ENCODE measurements around the gene KRT33A. TPM values are rescaled to one million over a fixed set of nuclear protein-coding genes. Genes with fewer than 3 reads are reported as not detected.

KRT33A gene
- total RNA-seq, 6 experiments from 2014 or later: not detected

DNA sequence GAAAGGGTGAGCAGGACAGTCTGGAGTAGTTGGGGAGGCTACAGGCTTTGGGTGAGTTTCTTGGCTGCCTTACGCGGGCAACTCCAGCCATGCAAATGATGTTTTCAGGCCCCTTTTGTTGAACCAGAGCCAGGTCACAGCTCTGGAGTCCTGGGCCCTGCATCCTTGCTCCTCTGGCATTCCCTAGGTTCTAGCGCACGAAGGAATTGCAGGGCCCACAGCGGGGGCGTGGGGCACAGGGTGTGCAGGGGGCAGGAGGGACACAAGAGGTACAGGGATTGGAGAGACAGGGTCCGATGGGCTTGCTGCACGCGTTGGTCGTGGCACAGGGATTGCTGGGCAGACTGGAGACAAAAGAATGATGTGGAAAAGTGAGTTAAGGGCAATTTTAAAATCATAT, 43.2 kb upstream of the KRT33A start:
- H3K9me3 Mint-ChIP-seq: no peaks in the 10 kb centered on the region
- H3K4me1 Mint-ChIP-seq (ENCODE audit: low read depth): peaks cover 52% of the 10 kb centered on the region
- H3K27ac Mint-ChIP-seq: no peak overlapping the region
- H3K4me3 Mint-ChIP-seq: no peak overlapping the region
- no peaks in the 10 kb centered on the region; the same call in none of the 2 replicates for H3K27me3 Mint-ChIP-seq (ENCODE audit: insufficient read depth)
- DNase-seq: no peak
- H3K36me3 Mint-ChIP-seq (ENCODE audit: low read depth): no peaks in the 10 kb centered on the region
- TF ChIP-seq, protein P1, sequence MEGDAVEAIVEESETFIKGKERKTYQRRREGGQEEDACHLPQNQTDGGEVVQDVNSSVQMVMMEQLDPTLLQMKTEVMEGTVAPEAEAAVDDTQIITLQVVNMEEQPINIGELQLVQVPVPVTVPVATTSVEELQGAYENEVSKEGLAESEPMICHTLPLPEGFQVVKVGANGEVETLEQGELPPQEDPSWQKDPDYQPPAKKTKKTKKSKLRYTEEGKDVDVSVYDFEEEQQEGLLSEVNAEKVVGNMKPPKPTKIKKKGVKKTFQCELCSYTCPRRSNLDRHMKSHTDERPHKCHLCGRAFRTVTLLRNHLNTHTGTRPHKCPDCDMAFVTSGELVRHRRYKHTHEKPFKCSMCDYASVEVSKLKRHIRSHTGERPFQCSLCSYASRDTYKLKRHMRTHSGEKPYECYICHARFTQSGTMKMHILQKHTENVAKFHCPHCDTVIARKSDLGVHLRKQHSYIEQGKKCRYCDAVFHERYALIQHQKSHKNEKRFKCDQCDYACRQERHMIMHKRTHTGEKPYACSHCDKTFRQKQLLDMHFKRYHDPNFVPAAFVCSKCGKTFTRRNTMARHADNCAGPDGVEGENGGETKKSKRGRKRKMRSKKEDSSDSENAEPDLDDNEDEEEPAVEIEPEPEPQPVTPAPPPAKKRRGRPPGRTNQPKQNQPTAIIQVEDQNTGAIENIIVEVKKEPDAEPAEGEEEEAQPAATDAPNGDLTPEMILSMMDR (IDR thresholded peaks at IDR 0.05): no peak

DNA sequence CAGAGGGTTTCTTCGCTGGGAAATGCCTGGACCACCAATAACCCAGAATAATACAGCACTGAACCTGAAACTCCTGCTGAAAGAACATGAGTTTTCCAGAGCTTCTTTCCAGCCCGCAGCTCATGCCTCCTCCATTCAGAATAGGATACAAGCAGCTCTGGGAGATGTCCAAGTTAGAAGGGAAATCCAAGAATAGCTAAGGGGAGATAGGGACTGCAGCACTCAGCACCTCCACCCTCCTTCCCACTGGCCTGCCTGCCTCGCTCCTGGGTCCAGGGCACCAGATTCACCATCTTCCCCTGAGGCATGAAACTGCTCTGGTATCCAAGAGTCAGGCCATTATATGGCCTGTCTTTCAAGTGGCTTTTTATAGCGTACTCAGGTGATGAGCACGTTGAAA, 42.7 kb upstream of the KRT33A start:
- peaks cover 52% of the 10 kb centered on the region for H3K4me1 Mint-ChIP-seq (ENCODE audit: low read depth)
- no peak overlapping the region for H3K4me3 Mint-ChIP-seq
- TF ChIP-seq, protein P1 (IDR thresholded peaks at IDR 0.05): no peak
- DNase-seq: no peak
- no peak overlapping the region for H3K27ac Mint-ChIP-seq
- H3K36me3 Mint-ChIP-seq (ENCODE audit: low read depth): no peaks in the 10 kb centered on the region
- no peaks in the 10 kb centered on the region for H3K9me3 Mint-ChIP-seq
- no peaks in the 10 kb centered on the region; the same call in none of the 2 replicates for H3K27me3 Mint-ChIP-seq (ENCODE audit: insufficient read depth)

DNA sequence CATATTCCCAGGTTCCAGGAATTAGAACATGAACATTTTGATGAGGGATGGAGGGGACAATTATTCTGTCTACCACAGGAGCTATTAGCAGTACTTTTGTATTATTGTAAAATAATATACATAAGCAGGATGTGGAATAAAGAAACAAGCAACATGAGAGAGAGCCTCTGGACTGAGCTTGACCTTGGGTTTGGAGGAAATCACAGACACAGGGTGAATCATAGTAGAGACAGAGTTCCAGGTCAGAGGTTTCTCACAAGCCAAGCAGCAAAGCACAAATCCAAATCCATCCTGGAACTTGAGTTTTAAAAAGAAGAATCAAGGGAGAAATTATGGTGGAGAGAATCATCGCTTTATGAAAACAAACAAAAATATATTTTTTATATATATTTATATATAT, 41.6 kb upstream of the KRT33A start:
- peaks cover 52% of the 10 kb centered on the region for H3K4me1 Mint-ChIP-seq (ENCODE audit: low read depth)
- no peak overlapping the region for H3K4me3 Mint-ChIP-seq
- DNase-seq: peak; percentile 29
- TF ChIP-seq, protein P1 (IDR thresholded peaks at IDR 0.05): no peak
- H3K9me3 Mint-ChIP-seq: peaks cover 4% of the 10 kb centered on the region; the same call in 1 of the 2 replicates
- 0 out of 2 replicates have a peak, but pooled peaks cover 6% of the 10 kb centered on the region for H3K36me3 Mint-ChIP-seq (ENCODE audit: low read depth)
- H3K27ac Mint-ChIP-seq: peak overlapping the region; percentile 27
- no peaks in the 10 kb centered on the region; the same call in none of the 2 replicates for H3K27me3 Mint-ChIP-seq (ENCODE audit: insufficient read depth)

DNA sequence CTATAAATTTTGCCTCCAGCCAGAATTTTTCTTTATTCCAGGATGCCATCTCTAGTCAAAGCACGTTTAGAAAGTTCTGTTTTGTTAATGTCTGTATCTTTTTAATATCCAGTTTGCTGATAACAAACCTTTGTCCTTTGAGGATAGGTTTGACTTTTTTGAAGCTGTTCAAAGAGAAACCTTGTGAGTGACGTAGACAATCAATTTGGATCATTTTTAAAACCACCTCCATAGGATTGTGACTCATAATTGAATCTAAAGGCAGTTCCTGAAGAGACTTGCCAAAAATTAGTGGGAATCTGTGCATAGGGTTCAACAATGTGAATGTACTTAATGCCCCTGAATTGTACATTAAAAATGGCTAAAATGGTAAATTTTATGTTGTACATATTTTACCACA, 40.9 kb upstream of the KRT33A start:
- Mint-ChIP-seq H3K9me3 (peaks cover 9% of the 10 kb centered on the region), H3K27ac (no peak overlapping the region), H3K36me3 (ENCODE audit: low read depth) (peaks cover 11% of the 10 kb centered on the region), H3K27me3 (ENCODE audit: insufficient read depth) (no peaks in the 10 kb centered on the region; the same call in 1 of the 2 replicates), H3K4me1 (ENCODE audit: low read depth) (peaks cover 52% of the 10 kb centered on the region), H3K4me3 (no peak overlapping the region)
- DNase-seq: no peak
- TF ChIP-seq, protein P1 (IDR thresholded peaks at IDR 0.05): no peak

DNA sequence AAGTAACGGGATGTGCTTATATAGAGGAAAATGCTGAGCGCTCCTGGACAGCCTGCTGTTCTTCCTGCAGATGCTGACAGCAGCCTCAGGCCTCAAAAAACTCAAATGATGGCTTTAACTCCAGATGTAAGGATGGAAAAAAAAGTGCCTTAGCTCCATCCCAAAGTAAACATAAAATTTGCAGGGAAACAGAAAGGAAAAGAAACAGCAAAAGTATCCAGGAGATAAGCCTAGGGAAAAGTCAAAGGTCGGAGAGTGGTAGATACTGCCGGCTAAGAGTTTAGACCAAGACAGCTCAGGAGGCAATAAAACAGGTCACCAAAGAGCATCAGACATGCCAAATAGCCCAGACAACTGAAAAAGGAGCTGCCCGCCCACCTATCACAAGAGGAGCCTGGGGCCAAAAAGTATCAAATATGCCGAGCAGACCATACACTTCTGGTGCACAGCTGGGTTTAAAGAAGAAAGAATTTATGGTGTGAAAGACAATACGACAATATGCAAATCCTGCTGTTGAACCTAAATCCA, 39.8 kb upstream of the KRT33A start:
- Mint-ChIP-seq H3K27ac (no peak overlapping the region), H3K36me3 (ENCODE audit: low read depth) (peaks cover 16% of the 10 kb centered on the region), H3K4me1 (ENCODE audit: low read depth) (peaks cover 52% of the 10 kb centered on the region), H3K9me3 (peaks cover 12% of the 10 kb centered on the region), H3K27me3 (ENCODE audit: insufficient read depth) (no peaks in the 10 kb centered on the region; the same call in 1 of the 2 replicates), H3K4me3 (no peak overlapping the region)
- DNase-seq: no peak
- TF ChIP-seq, protein P1 (IDR thresholded peaks at IDR 0.05): no peak
